Upper lobe of left lung (tissue), 4 donors: ENCODE results near the gene CUEDC2.

Experiments
- CTCF ChIP-seq, 6 experiments: fragments of 450-650 bp in 4 of 6; fragments of 200-600 bp in 2 of 6; sonication (generic) in 2 of 6; IDR thresholded peaks; one replicate each; pipeline ENCODE4 v1.5.1; 2016 to 2019; ENCODE audit warnings: antibody characterized with exemption in 6 of 6
- EP300 ChIP-seq, 4 donors: sonication (generic); formaldehyde crosslinking; IDR thresholded peaks; one replicate each; pipeline ENCODE4 v1.5.1; 2017; ENCODE audit warnings: antibody characterized with exemption in 4 of 4, control low read depth in 2 of 4
- POLR2A ChIP-seq, 4 donors: fragments of 450-650 bp; IDR thresholded peaks; one replicate each; pipeline ENCODE4 v1.5.1; 2016 to 2017; ENCODE audit warnings: antibody characterized with exemption in 4 of 4, mild to moderate bottlenecking in 2 of 4
- POLR2AphosphoS5 ChIP-seq, 2 donors: sonication (generic); formaldehyde crosslinking; IDR thresholded peaks; one replicate each; pipeline ENCODE4 v1.5.1; 2017; ENCODE audit warnings: antibody characterized with exemption in 2 of 2

GRCh38 chr10:102435529-102436233, 3.3 kb upstream of the CUEDC2 start:
- TF ChIP-seq CTCF (IDR thresholded peaks at IDR 0.05), result no peak
- TF ChIP-seq POLR2AphosphoS5 (IDR thresholded peaks at IDR 0.05), result no peak
- peak in 1 of 4 donors; percentile 35 for TF ChIP-seq POLR2A (IDR thresholded peaks at IDR 0.05)
- TF ChIP-seq EP300 (IDR thresholded peaks at IDR 0.05), result no peak
